ENCODE measurements around the gene CDKAL1. TPM values are rescaled to one million over a fixed set of nuclear protein-coding genes. Genes with fewer than 3 reads are reported as not detected.

CDKAL1 gene
- total and polyA plus RNA-seq, 9 of the 15 experiments (the other 6 are each of a cell fraction or from before 2014, with no cell fraction given), result 11.2 to 36.3 (median 20.1) TPM

- peak; percentile 36 to 61; a peak in 2 of 4 replicates for TF ChIP-seq SIX5 (IDR thresholded peaks at IDR 0.05; ENCODE audit: borderline replicate concordance in 1 of 2, insufficient read depth in 1 of 2, low read depth in 1 of 2, low read length in 2 of 2)
- no peak for TF ChIP-seq FOXK1 (CRISPR knock-in tag; IDR thresholded peaks at IDR 0.05; ENCODE audit: borderline replicate concordance)
- peak; percentile 93 for TF ChIP-seq USF2 (CRISPR knock-in tag; IDR thresholded peaks at IDR 0.05)
- TF ChIP-seq PRDM10 (IDR thresholded peaks at IDR 0.05; ENCODE audit: partially characterized antibody), result peak; percentile 29
- TF ChIP-seq NFYB (IDR thresholded peaks at IDR 0.05; ENCODE audit: extremely low read depth, insufficient read length), result peak; percentile 56
- no peak for TF ChIP-seq POLR2G (IDR thresholded peaks at IDR 0.05; ENCODE audit: low read depth, low read length)
- TF ChIP-seq LCOR (CRISPR knock-in tag; IDR thresholded peaks at IDR 0.05), result peak; percentile 5; the same call in 1 of the 2 replicates
- no peak for TF ChIP-seq MITF (IDR thresholded peaks at IDR 0.05)
- no peak for TF ChIP-seq CLOCK (CRISPR knock-in tag; IDR thresholded peaks at IDR 0.05; ENCODE audit: borderline replicate concordance)
- no peak for TF ChIP-seq FOXP1 (CRISPR knock-in tag; IDR thresholded peaks at IDR 0.05)
- TF ChIP-seq MAFG (tag; conservative IDR thresholded peaks at IDR 0.05), result peak; percentile 93
- TF ChIP-seq XRCC3 (IDR thresholded peaks at IDR 0.05), result no peak
- TF ChIP-seq IRF1 (CRISPR knock-in tag; IDR thresholded peaks at IDR 0.05; ENCODE audit: borderline replicate concordance), result no peak
- TF ChIP-seq ZNF277 (CRISPR knock-in tag; IDR thresholded peaks at IDR 0.05; ENCODE audit: borderline replicate concordance), result no peak
- TF ChIP-seq HCFC1 (IDR thresholded peaks at IDR 0.05; ENCODE audit: low read depth, low read length), result peak; percentile 85
- no peak for TF ChIP-seq HNRNPK (IDR thresholded peaks at IDR 0.05; ENCODE audit: low read depth, low read length, poor library complexity, severe bottlenecking)
- peak; percentile 77 for TF ChIP-seq ZNF143 (CRISPR knock-in tag; IDR thresholded peaks at IDR 0.05)
Observed at GRCh38 chr6:21258665-21259064, 724.4 kb downstream of the CDKAL1 start (continued).

Measured in K562 (cell line).